Measurements from ENCODE around the gene SYT15. TPM values are rescaled to one million over a fixed set of nuclear protein-coding genes. Genes with fewer than 3 reads are reported as not detected.
"Not testable (repeated sequence)": the region's sequence is repeated elsewhere in the genome, so short reads cannot be mapped to it uniquely, and the experiment has no call there.

SYT15 gene
- total RNA-seq, 1 donor from 2014 or later: 6.7 TPM

GRCh38 chr10:46630816-46631215, 51.9 kb downstream of the SYT15 start:
- DNase-seq (ENCODE audit: low spot score); intact Hi-C loops (cut with DNase I): not testable (repeated sequence)

GRCh38 chr10:46631683-46632082, 52.8 kb downstream of the SYT15 start:
- DNase-seq (ENCODE audit: low spot score); intact Hi-C loops (cut with DNase I): not testable (repeated sequence)

- intact Hi-C loops (cut with DNase I): not testable (repeated sequence)
Measured at GRCh38 chr10:46634698-46635097, 55.8 kb downstream of the SYT15 start.

GRCh38 chr10:46635364-46635959, 56.5 kb downstream of the SYT15 start:
- intact Hi-C loops (cut with DNase I); DNase-seq (ENCODE audit: low spot score): not testable (repeated sequence)

More at GRCh38 chr10:46634698-46635097, 55.8 kb downstream of the SYT15 start:
- not testable (repeated sequence) for DNase-seq (ENCODE audit: low spot score)

- DNase-seq (ENCODE audit: low spot score); intact Hi-C loops (cut with DNase I): not testable (repeated sequence)
Measured at GRCh38 chr10:46640005-46640404, 61.1 kb downstream of the SYT15 start.

Other genes starting within 250 kb of the SYT15 start
- not detected for gene ANXA8L1, start 203.4 kb upstream of the SYT15 start, total RNA-seq
- gene NPY4R, start 113.2 kb upstream of the SYT15 start, total RNA-seq: not detected
- not detected for gene GPRIN2, start 22.5 kb upstream of the SYT15 start, total RNA-seq